ENCODE measurements around the gene OR4D1. TPM values are rescaled to one million over a fixed set of nuclear protein-coding genes. Genes with fewer than 3 reads are reported as not detected.

Gene OR4D1
- total RNA-seq = not detected in 2 replicates

DNA sequence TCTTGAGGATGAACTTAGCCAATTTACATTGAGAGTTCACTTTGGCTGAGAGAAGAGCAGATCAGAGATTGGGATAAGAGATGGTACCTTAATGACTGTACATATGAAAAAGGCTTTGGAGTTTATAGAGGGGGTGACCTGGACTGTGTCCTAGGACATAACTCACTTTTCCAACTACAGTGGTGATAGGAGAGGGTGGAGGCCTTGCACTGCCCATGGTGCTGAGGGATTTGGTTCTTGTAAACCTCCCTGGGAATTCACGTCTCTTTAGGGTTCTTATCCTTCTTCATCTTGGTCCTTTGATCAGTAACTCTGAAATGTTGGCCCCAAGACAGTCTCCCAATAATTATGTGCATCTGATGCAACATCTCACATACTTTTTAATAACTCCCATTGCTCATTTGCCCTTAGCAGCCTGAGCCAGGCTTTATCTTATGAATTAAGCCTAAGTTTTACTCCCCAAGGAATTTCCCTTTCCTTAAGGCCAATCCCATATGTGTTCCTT lies at the start of gene OR4D1:
OR4D1 (plus strand) TSS at position 455 of the 505 bp plus-strand sequence. CDS start 6,770 bp downstream, outside the sequence.

GRCh38 chr17:58166682-58167081 lies 18.5 kb downstream of the OR4D1 start, which contains the start of gene OR4D2:
Gene OR4D2 (plus strand): TSS chr17:58166982. CDS start chr17:58169656, 2,674 bp downstream.

GRCh38 chr17:58192612-58193011 lies 44.4 kb downstream of the OR4D1 start, which contains the start of gene EPX:
Gene EPX (plus strand): TSS chr17:58192726. CDS start chr17:58192847, 121 bp downstream.

Other genes starting within 250 kb of the OR4D1 start
- gene CUEDC1, start 193.0 kb upstream of the OR4D1 start, total RNA-seq = 7.4 and 9.1 TPM in 2 replicates
- 22.9 and 25.3 TPM in 2 replicates for gene VEZF1, start 160.1 kb upstream of the OR4D1 start, total RNA-seq
- gene SRSF1, start 141.1 kb upstream of the OR4D1 start, total RNA-seq = 320 and 382 TPM in 2 replicates
- gene DYNLL2, start 65.0 kb upstream of the OR4D1 start, total RNA-seq = 16.0 and 20.3 TPM in 2 replicates
- not detected in 2 replicates for gene OR4D2, start 18.6 kb downstream of the OR4D1 start, total RNA-seq
- not detected in 2 replicates for gene EPX, start 44.3 kb downstream of the OR4D1 start, total RNA-seq
- gene MKS1, start 70.9 kb downstream of the OR4D1 start, total RNA-seq = 8.0 and 10.3 TPM in 2 replicates
- 0.59 TPM in 1 of 2 replicates, not detected in the other for gene LPO, start 90.2 kb downstream of the OR4D1 start, total RNA-seq
- gene MPO, start 132.6 kb downstream of the OR4D1 start, total RNA-seq = 0.09 TPM in 1 of 2 replicates, not detected in the other
- 1.5 and 1.7 TPM in 2 replicates for gene TSPOAP1, start 180.4 kb downstream of the OR4D1 start, total RNA-seq
- 29.7 and 34.4 TPM in 2 replicates for gene SUPT4H1, start 203.8 kb downstream of the OR4D1 start, total RNA-seq